HG02870 (cell line): ENCODE results near the gene ARHGEF17.

Experiments used
- ATAC-seq: cut with Tn5 transposase; IDR thresholded peaks from one replicate; pipeline ENCODE4 v1.9.1; 2021; ENCODE audit warnings: mild to moderate bottlenecking, moderate library complexity; ENCODE audit not compliant: unreplicated experiment

ARHGEF17 gene

DNA sequence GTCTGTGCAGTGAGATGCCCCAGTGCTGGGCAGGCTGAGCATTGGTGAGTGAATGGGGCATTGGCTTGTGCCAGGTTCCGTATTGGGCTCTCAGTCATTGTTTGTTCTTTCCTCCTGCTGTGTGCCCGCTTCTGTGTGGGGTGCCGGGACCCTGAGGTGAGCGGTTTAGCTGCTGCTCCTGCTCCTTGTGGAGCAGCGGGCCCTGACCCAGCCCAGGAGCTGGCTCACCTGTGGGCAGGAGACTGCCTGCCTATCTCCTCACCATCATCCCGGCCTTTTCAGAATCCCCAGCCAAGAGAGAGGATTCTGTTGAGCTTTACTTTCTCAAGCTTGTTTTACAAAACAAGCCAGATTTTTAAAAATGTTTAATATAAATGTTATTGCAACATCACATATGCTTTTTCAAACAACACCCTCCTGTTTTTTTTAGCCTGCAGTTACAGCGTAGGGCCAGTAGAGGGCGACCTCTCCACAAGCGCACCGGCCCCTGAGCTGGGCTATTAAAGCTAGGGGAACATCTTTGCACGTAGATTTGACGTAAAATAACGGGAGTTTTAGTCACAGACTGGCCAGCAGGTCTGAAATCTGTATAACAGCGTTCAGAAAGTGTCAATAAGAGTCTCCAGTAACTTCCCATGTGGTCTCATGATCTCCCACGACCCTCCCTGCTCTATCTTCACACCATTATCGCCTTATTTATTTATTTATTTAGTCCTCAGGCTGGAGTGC is 43.0 kb downstream of the ARHGEF17 start:
- no peak for ATAC-seq

DNA sequence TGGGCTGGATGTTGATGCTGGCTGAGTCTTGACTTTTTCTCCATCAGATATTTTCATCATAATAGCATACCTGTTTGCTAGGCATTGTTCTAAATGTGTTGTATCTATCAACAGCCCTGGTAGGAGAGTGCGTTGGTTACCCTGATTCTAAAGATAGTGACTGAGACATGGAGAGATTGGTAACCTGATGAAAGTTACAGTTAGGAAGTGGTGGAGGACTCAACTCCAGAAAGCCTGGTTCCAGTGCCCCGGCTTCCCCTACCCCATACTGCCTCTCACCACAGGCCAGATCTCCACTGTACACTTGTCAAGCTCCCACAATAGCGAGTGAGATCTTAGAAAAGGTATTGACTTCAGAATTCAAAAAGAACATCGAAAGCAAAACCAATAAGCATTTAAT is 45.3 kb downstream of the ARHGEF17 start:
- ATAC-seq: no peak

DNA sequence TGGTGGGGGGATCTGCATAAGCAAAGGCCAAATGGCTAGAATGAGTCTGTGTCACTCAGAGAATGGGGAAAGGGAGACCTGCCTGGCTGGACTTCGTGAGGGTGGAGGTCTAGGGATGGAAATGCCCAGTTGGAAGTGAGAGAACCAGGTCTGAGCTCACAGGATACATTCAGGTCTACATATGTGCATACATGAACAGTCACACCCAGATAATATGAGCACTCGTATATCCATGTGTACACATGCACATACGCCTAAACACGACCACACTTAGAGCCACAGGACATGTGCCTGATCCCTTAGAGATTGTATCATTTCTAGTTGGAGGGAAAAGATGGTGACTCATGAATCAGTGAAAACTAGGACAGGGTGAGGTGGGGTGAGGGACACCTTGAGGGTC is 47.0 kb downstream of the ARHGEF17 start:
- ATAC-seq: no peak

DNA sequence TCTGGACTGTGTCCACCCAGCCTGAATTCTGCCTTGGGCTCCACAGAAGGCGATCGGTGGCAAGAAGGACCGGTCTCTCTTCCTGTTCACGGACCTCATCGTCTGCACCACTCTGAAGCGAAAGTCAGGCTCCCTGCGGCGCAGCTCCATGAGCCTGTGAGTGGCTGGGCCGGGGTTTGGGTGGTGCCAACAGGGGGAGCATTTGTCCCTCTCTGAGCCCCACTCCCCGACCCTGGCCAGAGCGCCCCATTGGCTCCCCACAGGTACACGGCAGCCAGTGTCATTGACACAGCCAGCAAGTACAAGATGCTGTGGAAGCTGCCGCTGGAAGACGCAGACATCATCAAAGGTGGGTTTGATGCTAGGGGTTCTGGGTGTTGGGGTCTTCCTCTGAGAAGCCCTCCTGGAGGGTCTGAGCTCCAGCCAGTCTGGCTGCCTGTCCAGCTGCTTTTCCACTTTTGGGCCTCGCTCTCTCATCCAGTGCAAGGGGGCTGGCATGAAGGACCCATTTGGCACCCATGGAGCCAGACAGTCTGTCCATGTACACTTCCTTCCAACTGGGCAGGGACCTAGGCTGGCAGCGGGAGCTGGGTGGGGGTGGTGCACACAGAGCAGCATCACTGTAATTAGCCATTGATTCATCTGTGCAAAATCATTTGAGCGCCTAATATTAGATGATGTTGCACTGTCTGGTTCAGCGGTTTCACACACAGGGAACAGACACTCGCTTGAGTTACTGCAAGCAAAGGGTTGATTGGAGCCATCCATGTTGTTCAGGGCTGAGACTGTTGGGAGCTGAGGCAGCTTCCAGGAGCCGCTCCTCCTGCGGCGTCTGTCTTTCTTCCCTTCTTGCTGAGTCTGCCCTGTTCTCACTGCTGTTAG is 49.1 kb downstream of the ARHGEF17 start:
- ATAC-seq: no peak

DNA sequence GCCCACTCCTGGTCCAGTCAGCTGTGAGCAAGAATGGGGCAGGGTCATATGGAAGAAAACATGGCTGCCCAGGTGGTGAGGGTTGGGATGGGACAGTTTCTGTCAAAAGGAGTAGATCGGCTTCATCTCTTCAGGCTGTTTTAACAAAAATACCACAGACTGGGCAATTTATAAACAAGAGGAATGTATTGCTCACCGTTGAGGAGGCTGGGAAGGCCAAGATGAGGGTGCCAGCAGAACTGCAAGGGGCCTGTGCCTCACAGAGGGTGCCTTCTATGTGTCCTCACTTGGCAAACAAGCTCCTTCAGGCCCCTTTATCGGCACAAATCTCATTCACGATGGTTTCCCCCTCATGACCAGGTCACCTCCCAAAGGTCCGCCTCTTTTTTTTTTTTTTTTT is 50.0 kb downstream of the ARHGEF17 start:
- no peak for ATAC-seq

DNA sequence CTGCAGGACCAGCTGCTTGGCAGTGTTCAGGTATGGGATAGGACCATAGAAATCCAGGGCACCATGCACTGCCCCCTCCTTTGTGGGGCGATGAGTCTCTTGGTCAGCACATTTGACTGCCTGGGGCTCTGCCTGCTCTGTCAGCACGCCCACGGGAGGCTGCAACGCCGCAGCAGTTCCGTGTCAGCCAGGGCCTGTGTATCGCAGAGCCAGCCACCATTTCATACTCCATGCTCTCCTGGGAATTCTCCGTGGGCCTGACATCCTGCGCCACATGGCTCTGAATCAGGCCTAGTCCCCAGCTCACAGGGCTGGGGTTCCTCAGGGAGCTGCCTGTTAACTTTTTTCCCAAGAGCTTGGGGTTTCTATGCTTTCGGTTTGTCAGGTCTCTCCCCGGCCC is 51.3 kb downstream of the ARHGEF17 start:
- no peak for ATAC-seq

DNA sequence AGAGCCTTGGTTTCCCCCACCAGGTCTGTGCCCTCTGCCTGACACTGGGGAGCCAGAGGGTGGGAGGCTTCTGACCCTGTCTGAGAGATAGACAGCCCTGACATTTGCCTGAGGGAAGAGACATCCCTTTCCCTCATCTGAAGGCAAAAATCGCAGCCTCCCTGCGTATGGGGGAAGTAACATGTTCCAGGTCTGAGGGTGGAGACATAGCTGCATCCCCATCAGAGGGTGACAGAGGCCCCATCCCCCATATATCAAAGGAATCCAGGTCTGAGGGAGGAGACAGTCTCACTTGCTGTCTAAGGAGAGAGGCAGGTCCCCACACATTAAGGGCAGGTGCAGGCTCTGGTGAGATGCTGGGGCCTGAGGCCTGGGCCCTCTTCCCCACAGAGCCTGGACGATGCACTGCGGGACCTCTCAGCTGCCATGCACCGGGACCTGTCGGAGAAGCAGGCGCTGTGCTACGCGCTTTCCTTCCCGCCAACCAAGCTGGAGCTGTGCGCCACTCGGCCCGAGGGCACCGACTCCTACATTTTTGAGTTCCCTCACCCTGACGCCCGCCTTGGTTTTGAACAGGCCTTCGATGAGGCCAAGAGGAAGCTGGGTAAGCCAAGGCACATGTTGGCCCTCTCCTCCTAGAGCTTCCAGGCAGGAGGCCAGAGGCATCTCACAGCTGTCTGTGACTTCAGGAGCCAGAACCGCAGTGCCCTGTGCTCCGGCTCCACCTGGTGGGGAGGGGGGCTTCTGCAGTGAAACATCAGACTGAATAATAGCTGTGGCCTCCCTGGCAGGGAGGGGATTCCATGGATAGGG is 52.1 kb downstream of the ARHGEF17 start:
- no peak for ATAC-seq

DNA sequence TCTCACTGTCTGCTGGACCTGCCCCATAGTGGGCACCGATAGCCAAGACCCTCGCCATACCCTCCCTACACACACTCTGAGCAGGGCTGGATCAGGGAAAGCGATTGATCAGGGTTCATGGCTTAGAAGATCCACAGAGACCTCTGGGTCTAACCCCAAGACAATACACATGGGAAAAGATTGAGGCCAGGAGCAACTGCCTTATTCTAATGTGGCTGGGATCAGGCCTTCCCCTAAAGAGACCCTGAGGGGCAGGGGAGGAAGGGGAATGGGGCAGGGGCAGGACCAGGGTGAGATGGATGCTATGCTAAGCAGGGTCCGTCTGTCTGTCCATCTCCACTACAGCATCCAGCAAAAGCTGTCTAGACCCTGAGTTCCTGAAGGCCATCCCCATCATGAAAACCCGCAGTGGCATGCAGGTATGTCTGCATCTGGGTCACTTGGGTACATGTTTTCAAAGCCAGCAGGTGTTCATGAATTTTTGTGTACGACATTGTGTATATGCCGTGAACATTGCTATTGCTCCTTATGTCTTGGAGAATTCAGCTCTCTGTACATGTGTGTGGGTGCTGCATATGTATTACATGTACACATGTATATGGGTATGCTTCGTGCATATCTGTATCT is 52.8 kb downstream of the ARHGEF17 start:
- no peak for ATAC-seq

DNA sequence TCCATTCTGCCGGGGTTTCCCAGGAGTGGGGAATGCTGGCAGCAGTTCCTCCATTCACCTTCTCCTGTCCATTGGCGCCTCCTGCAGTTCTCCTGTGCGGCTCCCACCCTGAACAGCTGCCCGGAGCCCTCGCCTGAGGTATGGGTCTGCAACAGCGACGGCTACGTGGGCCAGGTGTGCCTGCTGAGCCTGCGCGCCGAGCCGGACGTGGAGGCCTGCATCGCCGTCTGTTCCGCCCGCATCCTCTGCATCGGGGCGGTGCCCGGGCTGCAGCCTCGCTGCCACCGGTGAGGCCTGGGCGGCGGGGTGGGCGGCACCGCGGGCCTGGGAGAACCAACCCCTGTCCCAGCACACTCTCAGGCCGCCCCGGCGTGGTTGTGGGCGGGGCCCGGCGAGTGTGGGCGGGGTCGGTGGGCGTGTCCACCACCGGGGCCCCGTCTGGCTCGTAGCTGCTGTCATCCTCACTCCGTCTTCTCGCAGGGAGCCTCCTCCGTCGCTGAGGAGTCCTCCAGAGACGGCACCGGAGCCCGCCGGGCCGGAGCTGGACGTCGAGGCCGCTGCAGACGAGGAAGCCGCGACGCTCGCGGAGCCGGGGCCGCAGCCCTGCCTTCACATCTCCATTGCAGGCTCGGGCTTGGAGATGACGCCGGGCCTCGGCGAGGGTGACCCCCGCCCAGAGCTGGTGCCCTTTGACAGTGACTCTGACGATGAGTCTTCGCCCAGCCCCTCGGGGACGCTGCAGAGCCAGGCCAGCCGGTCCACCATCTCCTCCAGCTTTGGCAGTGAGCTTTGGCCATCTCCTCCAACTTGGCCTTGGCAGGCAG is 54.1 kb downstream of the ARHGEF17 start:
- ATAC-seq: no peak

DNA sequence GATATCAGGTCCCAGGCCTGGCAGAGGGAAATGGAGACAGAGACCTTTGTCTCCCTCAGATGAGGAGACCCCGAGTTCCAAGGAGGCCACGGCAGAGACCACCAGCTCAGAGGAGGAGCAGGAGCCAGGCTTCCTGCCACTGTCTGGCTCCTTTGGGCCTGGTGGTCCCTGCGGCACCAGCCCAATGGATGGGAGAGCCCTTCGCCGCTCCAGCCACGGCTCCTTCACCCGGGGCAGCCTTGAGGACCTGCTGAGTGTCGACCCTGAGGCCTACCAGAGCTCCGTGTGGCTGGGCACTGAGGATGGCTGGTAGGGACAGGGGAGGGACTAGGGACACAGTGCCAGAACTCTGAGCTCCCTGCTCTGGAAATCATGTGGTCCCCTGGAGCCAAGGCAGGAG is 55.1 kb downstream of the ARHGEF17 start:
- no peak for ATAC-seq

DNA sequence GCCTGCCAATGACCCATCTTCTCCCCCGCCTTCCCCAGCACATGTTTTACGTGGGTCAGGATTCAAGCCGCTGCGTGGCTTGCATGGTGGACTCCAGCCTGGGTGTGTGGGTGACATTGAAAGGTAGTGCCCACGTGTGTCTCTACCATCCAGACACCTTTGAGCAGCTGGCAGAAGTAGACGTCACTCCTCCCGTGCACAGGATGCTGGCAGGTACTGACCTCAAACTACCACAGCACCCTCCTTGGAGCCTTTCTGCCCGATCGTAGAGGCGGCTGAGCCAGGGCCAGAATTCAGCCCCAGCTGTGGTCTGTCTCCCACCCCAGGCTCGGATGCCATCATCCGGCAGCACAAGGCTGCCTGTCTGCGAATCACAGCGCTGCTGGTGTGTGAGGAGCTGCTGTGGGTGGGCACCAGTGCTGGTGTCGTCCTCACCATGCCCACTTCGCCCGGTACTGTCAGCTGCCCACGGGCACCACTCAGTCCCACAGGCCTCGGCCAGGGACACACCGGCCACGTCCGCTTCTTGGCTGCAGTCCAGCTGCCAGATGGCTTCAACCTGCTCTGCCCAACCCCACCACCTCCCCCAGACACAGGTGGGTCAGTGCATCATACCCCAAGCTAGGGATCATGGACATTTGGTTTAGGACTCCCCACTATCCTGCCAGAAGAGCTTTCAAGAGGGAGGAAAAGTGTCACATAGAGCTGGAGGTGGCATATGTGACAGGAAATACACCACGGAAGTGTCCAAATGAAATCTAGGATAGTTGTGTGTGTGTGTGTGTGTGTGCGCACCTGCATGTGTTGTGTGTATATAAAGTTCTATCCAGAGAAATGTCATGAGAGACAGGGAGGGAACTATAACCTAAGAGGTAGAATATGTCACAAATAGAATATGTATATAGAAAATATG is 57.5 kb downstream of the ARHGEF17 start:
- no peak for ATAC-seq

DNA sequence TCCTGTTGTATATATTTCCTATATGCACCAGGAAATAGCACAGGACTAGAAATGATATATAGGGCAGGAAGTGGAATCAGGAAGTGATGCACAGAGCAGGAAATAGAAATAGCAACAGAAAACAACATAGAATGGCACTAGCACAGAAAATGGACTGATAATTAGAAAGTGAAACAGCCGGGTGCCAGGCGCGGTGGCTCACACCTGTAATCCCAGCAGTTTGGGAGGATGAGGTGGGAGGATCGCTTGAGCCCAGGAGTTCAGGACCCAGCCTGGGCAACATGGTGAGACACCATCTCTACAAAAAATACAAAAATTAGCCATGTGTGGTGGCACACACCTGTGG is 58.2 kb downstream of the ARHGEF17 start:
- ATAC-seq: no peak

DNA sequence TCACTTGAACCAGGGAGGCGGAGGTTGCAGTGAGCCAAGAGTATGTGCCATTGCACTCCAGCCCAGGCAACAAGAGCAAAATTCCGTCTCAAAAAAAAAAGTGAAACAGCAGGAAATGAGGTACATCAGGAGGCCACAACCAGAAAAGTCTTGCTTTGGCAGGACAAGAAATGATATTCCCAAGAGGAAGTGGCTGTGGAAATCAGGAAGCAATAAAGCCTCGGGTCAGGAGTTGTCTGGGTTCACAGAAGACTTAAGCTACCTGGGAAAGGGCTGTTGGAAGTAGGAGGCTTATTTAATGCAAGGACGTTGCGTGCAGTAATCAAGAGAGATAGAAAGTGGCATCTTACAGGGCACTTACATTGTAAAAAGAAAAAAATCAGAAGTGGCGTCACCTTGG is 58.9 kb downstream of the ARHGEF17 start:
- ATAC-seq: no peak

DNA sequence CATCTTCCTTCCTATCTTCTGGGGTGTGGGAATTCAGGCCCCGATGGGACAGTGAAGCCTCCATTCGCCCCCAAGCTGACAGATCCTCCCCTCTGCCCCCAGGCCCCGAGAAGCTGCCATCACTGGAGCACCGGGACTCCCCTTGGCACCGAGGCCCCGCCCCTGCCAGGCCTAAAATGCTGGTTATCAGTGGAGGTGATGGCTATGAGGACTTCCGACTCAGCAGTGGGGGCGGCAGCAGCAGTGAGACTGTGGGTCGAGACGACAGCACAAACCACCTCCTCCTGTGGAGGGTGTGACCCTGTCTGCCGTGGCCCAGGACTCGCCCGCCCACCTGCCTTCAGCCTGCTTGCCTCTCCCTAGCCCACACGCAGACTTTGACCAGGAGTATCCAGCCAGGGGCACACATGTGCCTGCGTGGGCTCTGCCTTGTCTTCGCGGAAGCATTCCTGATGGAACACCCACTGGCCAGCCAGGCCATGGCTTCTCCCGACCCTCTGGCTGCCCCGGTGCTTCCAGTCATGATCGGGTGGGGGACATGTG is 59.5 kb downstream of the ARHGEF17 start:
- no peak for ATAC-seq

DNA sequence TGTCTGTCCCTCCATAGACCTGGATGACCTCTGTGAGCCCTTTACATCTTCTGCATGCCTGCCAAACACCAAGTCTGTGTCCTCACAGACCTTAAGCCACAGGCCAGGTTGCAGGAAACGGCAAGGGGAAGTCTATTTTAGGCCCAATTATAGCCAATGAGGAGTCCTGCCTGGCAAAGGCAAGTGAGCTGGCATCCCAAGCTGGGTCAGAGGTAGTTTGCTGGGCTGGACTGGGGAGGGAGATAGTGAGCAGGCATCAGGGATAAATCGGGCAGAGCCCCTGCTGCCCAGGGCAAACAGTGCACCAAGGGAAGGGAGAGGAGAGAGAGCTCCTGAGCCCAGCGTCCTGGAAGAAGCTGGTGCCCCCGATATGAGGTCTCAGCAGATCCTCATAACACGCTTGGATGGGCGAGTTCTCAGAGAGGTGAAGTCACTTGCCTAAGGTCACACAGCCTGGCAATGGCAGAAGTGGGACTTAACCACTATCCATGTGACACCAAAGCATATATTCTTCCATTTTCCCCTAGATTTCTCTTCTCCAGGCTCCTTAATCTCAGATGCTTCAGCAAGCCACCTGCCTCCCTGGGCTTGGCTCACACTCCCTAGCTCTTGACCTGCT is 64.4 kb downstream of the ARHGEF17 start:
- ATAC-seq: no peak

DNA sequence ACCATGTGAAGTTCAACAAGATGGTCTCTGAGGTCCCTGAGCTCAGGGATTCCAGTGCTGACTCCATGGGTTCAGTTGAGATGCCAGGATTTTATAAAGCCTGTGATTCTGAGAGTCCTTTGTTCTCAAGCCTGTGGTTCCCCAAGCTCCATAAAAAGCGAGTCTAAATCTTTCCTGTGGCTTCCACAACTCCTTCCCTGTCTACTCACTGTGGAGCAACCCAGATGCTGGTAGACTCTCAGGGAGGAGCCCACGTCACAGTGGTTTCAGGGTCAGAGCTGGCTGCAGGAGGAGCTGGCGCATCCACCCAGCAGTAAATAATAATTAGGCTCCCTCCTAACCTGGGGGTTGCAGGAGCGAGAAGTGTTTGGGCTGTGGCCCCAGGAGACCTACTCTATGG is 66.1 kb downstream of the ARHGEF17 start:
- ATAC-seq: no peak

DNA sequence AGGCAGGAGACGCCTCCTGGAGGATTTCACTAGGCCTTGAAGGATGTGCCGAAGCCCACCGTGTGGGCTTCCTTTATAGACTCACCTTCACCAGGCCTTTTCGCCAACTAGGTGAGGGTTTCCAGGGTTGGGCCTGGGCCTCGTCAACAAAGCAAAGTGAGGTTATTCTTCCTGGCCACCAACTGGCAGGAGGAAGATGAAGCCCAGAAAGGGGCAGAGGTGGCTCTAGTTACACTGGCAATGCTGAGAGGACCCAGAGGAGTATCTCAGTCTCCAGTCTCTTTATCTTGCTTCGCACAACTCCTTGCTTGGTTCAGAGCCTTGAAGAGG is 67.7 kb downstream of the ARHGEF17 start:
- no peak for ATAC-seq

DNA sequence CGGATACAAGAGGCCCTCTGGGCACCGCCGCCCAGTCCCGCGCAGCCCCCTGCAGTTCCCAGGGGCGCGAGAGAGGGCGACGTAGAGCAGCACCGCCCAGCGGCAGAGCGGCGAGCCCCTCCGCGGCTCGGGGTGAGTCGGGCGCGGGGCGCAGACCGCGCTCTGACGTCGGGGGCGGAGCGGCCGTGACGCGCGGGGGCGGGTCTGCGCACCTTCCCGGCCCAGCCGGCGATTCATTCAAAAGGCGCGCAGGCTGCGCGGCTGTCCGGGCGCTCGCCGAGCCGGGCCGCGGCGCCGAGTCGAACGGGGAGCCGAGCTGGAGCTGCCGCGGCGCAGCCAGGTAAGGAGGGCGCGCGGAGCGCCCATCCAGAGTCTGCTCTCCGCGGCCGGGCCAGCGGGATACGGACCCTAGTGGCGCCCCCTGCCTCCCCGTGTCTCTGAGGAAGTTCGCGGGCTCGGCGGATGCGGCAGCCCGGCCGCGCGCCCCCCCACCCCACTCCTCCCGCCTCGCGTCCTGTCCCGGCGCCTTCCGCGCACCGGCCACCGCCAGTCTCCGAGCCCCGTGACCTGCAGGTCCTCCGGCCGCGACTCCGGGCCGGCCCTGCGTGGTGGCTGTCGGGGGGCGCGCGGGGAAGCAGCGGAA is 68.2 kb downstream of the ARHGEF17 start, which contains the start of gene RELT:
Gene RELT, plus strand, starts transcription at position 240 of the 643 bp plus-strand sequence. CDS start 12,738 bp downstream, outside the sequence.
- ATAC-seq: peak; percentile 65
